Psoas muscle (tissue), 8 donors: ENCODE data around the gene GFRA1. TPM values are rescaled to one million over a fixed set of nuclear protein-coding genes. Genes with fewer than 3 reads are reported as not detected.
A peak's percentile ranks its signal among the peaks of the same experiment; 100 is the strongest.

Source experiments
- ATAC-seq, 4 donors: fragments of 200-7000 bp; cut with Tn5 transposase; one replicate each; pipeline ENCODE4 v1.9.1; 2020; ENCODE audit warnings: moderate library complexity in 3 of 4, mild to moderate bottlenecking in 2 of 4
- DNase-seq, 2 donors: peaks; one replicate each; pipeline ENCODE4 v3.0.0-alpha.2; 2020
- H3K27ac ChIP-seq: fragments of 200-600 bp; one replicate; pipeline ENCODE4 v1.8.0; 2022
- H3K27me3 ChIP-seq, 3 donors: fragments of 200-600 bp in 1 of 3; one replicate each; pipeline versions ENCODE4 v1.6.1 to v1.8.0; 2013 to 2022; ENCODE audit warnings: low read length in 2 of 3, mild to moderate bottlenecking in 2 of 3, moderate library complexity in 1 of 3; ENCODE audit not compliant: insufficient read depth in 3 of 3
- H3K36me3 ChIP-seq, 2 donors: fragments of 200-600 bp in 1 of 2; one replicate each; pipeline versions ENCODE4 v1.6.1 to v1.8.0; 2013 to 2022; ENCODE audit warnings: low read depth in 1 of 2, mild to moderate bottlenecking in 1 of 2, moderate library complexity in 1 of 2; ENCODE audit not compliant: insufficient read depth in 1 of 2
- H3K4me1 ChIP-seq: fragments of 200-600 bp; one replicate; pipeline ENCODE4 v1.8.0; 2022
- H3K4me3 ChIP-seq: fragments of 200-600 bp; one replicate; pipeline ENCODE4 v1.8.0; 2022; ENCODE audit warnings: mild to moderate bottlenecking
- H3K9me3 ChIP-seq: fragments of 200-600 bp; one replicate; pipeline ENCODE4 v1.8.0; 2022
- WGBS, 3 donors: extraction: QIAGEN DNeasy Blood & Tissue Kit; methylation state at CpG; one replicate each; pipeline versions ENCODE4 v1.1.6 to v1.1.7; 2013; 5-methylcytosine and 5-hydroxymethylcytosine counted together
- intact Hi-C, 2 donors: fragments of 100-400 bp; cut with DNase I; formaldehyde crosslinking; loops; one replicate each; pipeline versions ENCODE4 v1.11.0 to v1.14.2; 2022
- polyA plus RNA-seq, 3 donors: library from polyadenylated mRNA; stranded (reverse); fragments of 200-250 nt; gene quantifications; one replicate each; pipeline ENCODE4 v1.2.3, GENCODE V29; 2013
- total RNA-seq, 4 donors: library from RNA; stranded (reverse); fragmentation: NEBNext Ultra II Directional in 2 of 4; extraction: Animal tissue kit (Norgen Biotek cat#: 25700) in 2 of 4; gene quantifications; one replicate each; pipeline versions ENCODE4 v1.2.1 to v1.2.4, GENCODE V29; 2021 to 2023
- TF ChIP-seq, protein P1 (sequence below): fragments of 200-600 bp; IDR thresholded peaks from one replicate; pipeline ENCODE4 v1.8.0; 2022; ENCODE audit warnings: antibody characterized with exemption
- donor health status: healthy with polysubstance abuse.
- donor health status: DM: no; HTN: no; CAD: no; lungs with moderate emphysema.
- donor health status: Bipolar disorder and iron deficiency.
- donor health status: healthy.
- donor health status: DM: yes; HTN: yes; CAD: no.
- donor health status: DM: no; HTN: no; CAD: no.
- donor health status: DM: no; HTN: no; CAD: no.
- donor health status: DM: yes; HTN: yes; CAD: no.

The GFRA1 gene
- total and polyA plus RNA-seq, 7 donors, result 4.6 to 12.1 (median 7.1) TPM

DNA sequence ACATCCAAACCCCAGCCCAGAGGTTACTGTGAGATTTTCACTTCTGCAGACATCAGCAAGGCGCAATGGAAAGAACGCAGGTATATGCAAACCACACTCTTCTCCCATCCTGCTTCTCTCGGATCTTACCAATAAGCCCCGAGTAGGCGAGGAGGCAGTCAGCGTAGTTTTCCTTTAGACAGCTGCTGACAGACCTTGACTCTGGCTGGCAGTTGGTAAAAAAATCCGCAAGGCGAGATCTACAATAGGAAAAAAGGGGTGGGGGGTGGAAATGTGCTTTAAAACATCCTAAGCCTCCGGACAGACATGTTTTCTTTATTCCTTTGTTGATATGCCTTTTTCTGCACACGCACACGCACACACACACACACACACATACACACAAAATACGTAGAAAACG, 176.5 kb downstream of the GFRA1 start:
- DNase-seq (no peak), ATAC-seq (no peak)
- Histone ChIP-seq H3K36me3 (no peaks in the 10 kb centered on the region), H3K27me3 (peaks cover 0 to 2% (median 0%) of the 10 kb centered on the region in 3 donors), H3K27ac (no peak overlapping the region), H3K4me3 (no peak overlapping the region), H3K9me3 (no peaks in the 10 kb centered on the region), H3K4me1 (no peaks in the 10 kb centered on the region)
- TF ChIP-seq, protein P1, sequence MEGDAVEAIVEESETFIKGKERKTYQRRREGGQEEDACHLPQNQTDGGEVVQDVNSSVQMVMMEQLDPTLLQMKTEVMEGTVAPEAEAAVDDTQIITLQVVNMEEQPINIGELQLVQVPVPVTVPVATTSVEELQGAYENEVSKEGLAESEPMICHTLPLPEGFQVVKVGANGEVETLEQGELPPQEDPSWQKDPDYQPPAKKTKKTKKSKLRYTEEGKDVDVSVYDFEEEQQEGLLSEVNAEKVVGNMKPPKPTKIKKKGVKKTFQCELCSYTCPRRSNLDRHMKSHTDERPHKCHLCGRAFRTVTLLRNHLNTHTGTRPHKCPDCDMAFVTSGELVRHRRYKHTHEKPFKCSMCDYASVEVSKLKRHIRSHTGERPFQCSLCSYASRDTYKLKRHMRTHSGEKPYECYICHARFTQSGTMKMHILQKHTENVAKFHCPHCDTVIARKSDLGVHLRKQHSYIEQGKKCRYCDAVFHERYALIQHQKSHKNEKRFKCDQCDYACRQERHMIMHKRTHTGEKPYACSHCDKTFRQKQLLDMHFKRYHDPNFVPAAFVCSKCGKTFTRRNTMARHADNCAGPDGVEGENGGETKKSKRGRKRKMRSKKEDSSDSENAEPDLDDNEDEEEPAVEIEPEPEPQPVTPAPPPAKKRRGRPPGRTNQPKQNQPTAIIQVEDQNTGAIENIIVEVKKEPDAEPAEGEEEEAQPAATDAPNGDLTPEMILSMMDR, result no peak
- intact Hi-C loops, result no loop called here
- 62 to 77% (median 70%) methylated on average over 13 of the region's 13 CpGs for WGBS, 3 donors

GRCh38 chr10:116094356-116094755, 178.7 kb downstream of the GFRA1 start:
- intact Hi-C loops, result no loop called here
- Histone ChIP-seq H3K27ac (no peak overlapping the region), H3K4me3 (no peak overlapping the region), H3K36me3 (no peaks in the 10 kb centered on the region), H3K27me3 (peaks cover 0 to 2% (median 0%) of the 10 kb centered on the region in 3 donors), H3K9me3 (no peaks in the 10 kb centered on the region), H3K4me1 (no peaks in the 10 kb centered on the region)
- ATAC-seq, result no peak
- DNase-seq, result no peak
- TF ChIP-seq, protein P1, result no peak
- WGBS, 3 donors, result 83 to 86% (median 84%) methylated on average over 6 of the region's 6 CpGs

DNA sequence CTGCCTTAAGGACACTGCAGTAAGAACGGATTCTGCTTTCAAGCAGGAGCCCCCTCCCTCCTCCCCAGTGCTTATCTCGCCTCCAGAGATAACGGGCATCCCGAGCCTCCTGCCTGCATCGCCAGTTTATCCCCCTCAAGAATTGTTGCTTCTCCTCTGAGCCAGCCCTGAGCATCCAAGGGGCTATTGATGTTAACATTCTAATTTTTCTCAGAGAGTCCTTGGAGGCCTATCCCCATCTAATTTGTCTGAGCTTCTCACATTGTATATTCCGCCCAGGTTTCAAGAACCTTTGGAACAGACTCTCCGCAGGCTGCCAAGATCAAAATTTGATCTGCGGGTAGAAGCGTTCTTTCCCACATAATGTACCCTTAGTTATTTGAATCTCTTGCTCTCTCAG, 180.0 kb downstream of the GFRA1 start:
- intact Hi-C loops, result no loop called here
- peaks cover 0 to 2% (median 0%) of the 10 kb centered on the region in 3 donors for H3K27me3 ChIP-seq
- TF ChIP-seq, protein P1, result no peak
- DNase-seq (no peak), ATAC-seq (no peak)
- H3K27ac ChIP-seq, result no peak overlapping the region
- no peaks in the 10 kb centered on the region for H3K4me1 ChIP-seq
- H3K36me3 ChIP-seq, result no peaks in the 10 kb centered on the region
- 89 to 96% (median 93%) methylated on average over 9 of the region's 9 CpGs for WGBS, 3 donors
- no peaks in the 10 kb centered on the region for H3K9me3 ChIP-seq
- no peak overlapping the region for H3K4me3 ChIP-seq

- H3K27ac ChIP-seq, result no peak overlapping the region
- no peaks in the 10 kb centered on the region for H3K9me3 ChIP-seq
- ATAC-seq (no peak), DNase-seq (no peak)
- no peak overlapping the region for H3K4me3 ChIP-seq
- peaks cover 0 to 3% (median 0%) of the 10 kb centered on the region in 3 donors for H3K27me3 ChIP-seq
- H3K4me1 ChIP-seq, result no peaks in the 10 kb centered on the region
- no peaks in the 10 kb centered on the region for H3K36me3 ChIP-seq
- intact Hi-C loops, result no loop called here
- WGBS, 3 donors, result 46 to 68% (median 65%) methylated on average over 6 of the region's 6 CpGs
- TF ChIP-seq, protein P1, result no peak
Measured at GRCh38 chr10:116088985-116089384, 184.0 kb downstream of the GFRA1 start.

GRCh38 chr10:116085323-116085722, 187.7 kb downstream of the GFRA1 start:
- Histone ChIP-seq H3K27ac (no peak overlapping the region), H3K4me3 (no peak overlapping the region), H3K36me3 (no peaks in the 10 kb centered on the region), H3K4me1 (no peaks in the 10 kb centered on the region), H3K27me3 (peaks cover 0 to 3% (median 0%) of the 10 kb centered on the region in 3 donors), H3K9me3 (no peaks in the 10 kb centered on the region)
- TF ChIP-seq, protein P1, result no peak
- ATAC-seq (peak in 1 of 4 donors; percentile 50), DNase-seq (no peak)
- intact Hi-C loops, result no loop called here
- WGBS, 3 donors, result 63 to 64% (median 63%) methylated on average over 4 of the region's 4 CpGs
